ENCODE data around the gene POMZP3.
"Not testable (repeated sequence)": the region's sequence is repeated elsewhere in the genome, so short reads cannot be mapped to it uniquely, and the experiment has no call there.

GRCh38 chr7:76567753-76568152, 59.3 kb downstream of the POMZP3 start:
- not testable (repeated sequence) for TF ChIP-seq CTCF (conservative IDR thresholded peaks at IDR 0.05; ENCODE audit: low read length); EZH2phosphoT487 (IDR thresholded peaks at IDR 0.05; ENCODE audit: borderline replicate concordance, low read depth, low read length)

Data from OCI-LY7 (cell line).